SU-DHL-6 (cell line): ENCODE measurements around the gene EPB41L2.

Source experiments
- EZH2phosphoT487 ChIP-seq: fragments of 200-600 bp; sonication (generic), shearing (Covaris generic); conservative IDR thresholded peaks from 2 replicates; pipeline ENCODE4 v1.6.1; 2018; ENCODE audit warnings: mild to moderate bottlenecking, antibody characterized with exemption, low read length, moderate library complexity, mixed read lengths
- TF ChIP-seq, protein P1 (sequence below): fragments of 200-600 bp; sonication (generic); IDR thresholded peaks from one replicate; pipeline ENCODE4 v1.5.1; 2017; ENCODE audit warnings: antibody characterized with exemption, mild to moderate bottlenecking, low read length, moderate library complexity; ENCODE audit not compliant: insufficient read depth, poor library complexity, severe bottlenecking

DNA sequence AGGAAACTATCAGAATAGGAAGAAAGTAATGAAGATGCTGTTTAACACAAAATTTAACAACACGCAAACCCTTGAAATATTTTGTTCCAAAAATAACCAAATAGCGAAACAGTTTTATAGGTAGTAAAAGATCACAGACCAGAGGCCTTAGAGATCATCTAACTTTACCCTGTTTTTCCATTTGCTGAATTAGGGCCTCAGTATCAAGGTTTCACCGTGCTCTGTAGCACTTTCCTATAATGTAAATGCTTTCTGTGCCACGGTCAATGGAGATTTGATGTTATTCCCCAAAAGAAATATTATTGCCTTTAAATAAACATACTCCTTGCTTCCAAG is 23.7 kb downstream of the EPB41L2 start:
- TF ChIP-seq, protein P1, sequence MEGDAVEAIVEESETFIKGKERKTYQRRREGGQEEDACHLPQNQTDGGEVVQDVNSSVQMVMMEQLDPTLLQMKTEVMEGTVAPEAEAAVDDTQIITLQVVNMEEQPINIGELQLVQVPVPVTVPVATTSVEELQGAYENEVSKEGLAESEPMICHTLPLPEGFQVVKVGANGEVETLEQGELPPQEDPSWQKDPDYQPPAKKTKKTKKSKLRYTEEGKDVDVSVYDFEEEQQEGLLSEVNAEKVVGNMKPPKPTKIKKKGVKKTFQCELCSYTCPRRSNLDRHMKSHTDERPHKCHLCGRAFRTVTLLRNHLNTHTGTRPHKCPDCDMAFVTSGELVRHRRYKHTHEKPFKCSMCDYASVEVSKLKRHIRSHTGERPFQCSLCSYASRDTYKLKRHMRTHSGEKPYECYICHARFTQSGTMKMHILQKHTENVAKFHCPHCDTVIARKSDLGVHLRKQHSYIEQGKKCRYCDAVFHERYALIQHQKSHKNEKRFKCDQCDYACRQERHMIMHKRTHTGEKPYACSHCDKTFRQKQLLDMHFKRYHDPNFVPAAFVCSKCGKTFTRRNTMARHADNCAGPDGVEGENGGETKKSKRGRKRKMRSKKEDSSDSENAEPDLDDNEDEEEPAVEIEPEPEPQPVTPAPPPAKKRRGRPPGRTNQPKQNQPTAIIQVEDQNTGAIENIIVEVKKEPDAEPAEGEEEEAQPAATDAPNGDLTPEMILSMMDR = no peak
- no peak for TF ChIP-seq EZH2phosphoT487
